GM21447 (cell line): Measurements from ENCODE around the gene SYTL2.
"Not testable (repeated sequence)": the region's sequence is repeated elsewhere in the genome, so short reads cannot be mapped to it uniquely, and the experiment has no call there.

ENCODE experiments used
- ATAC-seq: cut with Tn5 transposase; IDR thresholded peaks from one replicate; pipeline ENCODE4 v1.9.1; 2021; ENCODE audit not compliant: unreplicated experiment

SYTL2 gene, protein sequence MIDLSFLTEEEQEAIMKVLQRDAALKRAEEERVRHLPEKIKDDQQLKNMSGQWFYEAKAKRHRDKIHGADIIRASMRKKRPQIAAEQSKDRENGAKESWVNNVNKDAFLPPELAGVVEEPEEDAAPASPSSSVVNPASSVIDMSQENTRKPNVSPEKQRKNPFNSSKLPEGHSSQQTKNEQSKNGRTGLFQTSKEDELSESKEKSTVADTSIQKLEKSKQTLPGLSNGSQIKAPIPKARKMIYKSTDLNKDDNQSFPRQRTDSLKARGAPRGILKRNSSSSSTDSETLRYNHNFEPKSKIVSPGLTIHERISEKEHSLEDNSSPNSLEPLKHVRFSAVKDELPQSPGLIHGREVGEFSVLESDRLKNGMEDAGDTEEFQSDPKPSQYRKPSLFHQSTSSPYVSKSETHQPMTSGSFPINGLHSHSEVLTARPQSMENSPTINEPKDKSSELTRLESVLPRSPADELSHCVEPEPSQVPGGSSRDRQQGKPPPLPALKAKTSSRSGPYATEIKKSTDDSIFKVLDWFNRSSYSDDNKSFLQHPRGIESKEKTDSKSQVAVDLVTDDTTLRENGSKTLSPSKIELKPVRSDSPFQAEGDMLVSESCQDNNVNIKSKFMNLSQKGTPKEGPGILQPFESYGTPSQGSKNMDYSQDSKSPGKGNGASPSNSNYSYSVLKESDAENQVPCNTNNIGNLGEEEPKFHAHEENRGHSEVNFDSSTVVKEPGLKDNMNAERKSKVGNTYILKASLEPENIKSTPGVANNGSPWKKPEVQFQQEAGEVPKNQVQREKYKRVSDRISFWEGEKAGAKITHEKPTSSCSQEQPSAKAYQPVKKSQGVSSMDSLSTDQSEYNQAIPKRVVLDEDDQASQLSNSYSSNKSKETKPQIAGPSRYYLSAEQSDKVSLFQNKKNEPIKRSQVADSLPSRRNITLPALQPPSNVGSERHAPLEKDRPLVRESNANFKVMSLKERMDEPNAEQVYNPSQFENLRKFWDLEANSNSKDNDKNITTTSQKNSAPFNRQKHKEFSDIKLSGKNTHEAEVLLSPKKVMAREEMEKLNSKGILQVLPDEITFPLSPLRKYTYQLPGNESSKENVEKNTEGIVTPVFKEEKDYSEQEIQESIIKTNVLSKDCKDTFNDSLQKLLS (N-terminal part only)

DNA sequence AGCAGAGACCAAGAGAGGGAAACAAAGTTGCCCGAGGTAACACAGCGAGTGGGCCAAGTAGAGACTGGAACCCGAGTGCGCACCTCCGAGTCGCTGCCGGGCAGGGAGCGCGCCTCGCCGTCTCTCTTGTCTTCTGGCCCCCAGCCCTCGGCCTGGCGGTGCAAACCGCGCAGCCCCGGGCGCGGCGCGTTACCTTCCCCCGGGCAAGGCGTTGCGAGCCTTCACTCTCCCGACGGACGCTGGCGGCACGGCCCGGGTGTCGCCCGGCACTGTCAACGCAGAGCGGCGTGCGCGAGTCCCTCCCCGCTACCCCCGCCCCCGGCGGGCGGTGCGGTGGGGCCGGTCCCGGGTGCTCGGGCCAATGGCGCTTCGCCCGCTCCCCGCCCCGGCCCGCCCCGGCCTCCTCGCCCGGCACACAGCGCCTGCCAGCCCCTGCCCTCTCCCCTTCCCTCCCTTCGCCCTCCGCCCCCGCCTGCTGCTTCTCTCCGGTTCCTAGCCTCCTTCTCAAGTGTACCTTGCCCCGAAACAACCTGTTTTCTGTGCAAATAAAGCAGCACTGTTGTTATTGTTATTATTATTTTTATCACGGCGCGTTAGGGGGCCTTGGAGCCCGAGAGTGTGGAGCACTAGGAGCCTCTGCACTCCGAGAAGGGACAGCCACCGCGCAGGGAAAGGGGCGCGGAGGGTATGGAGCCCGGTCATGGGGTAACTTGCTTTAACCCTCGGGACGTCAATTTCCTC, at the start of gene SYTL2:
SYTL2 (minus strand) TSS at position 271 of the 741 bp plus-strand sequence. CDS start 53,416 bp downstream, outside the sequence.
- peak; percentile 60 for ATAC-seq

DNA sequence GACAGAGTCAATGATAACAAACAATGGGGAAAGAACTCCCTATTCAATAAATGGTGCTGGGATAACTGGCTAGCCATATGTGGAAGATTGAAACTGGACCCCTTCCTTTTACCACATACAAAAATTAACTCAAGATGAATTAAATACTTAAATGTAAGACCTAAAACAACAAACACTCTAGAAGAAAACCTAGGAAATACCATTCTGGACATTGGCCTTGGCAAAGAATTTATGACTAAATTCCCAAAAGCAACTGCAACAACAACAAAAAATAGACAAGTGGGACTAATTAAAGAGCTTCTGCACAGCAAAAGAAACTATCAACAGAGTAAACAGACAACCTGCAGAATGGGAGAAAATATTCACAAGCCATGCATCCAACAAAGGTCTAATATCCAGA, 48.6 kb upstream of the SYTL2 start:
- not testable (repeated sequence) for ATAC-seq

DNA sequence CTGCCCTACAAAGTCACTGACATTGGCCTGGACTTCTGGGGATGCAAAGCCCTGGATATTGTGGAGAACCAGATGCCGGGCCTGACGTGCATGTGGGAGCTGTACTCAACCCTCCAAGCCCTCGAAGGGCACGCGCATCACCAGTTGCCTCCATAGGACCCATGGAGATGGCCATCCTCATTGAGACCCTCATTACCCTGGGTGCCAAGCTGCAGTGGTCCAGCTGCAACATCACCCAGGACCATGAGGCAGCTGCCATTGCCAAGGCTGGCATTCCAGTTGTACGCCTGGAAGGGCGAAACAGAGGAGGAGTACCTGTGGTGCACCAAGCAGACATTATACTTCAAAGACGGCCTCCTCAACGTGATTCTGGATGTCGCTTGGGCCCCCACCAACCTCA, 46.2 kb upstream of the SYTL2 start:
- ATAC-seq = no peak

DNA sequence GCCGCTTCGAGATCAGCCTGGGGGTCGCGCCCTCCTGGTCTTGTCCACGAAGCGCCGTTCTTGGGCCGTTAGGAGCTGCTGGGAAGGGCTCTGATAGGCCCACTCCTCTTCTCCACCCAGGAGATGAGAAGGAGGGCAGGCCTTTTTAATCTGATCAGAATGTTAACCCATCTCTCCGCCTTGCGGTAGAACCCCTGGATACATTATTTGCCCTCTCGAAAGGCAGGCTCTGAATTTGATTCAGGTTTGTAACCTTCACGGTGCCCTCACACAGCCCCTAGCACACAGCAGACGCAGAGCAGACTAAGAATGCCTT, 44.4 kb upstream of the SYTL2 start, which contains the start of gene CCDC83:
CCDC83 (plus strand) TSS at position 43 of the 316 bp plus-strand sequence. CDS start 9,741 bp downstream, outside the sequence.
- no peak for ATAC-seq

DNA sequence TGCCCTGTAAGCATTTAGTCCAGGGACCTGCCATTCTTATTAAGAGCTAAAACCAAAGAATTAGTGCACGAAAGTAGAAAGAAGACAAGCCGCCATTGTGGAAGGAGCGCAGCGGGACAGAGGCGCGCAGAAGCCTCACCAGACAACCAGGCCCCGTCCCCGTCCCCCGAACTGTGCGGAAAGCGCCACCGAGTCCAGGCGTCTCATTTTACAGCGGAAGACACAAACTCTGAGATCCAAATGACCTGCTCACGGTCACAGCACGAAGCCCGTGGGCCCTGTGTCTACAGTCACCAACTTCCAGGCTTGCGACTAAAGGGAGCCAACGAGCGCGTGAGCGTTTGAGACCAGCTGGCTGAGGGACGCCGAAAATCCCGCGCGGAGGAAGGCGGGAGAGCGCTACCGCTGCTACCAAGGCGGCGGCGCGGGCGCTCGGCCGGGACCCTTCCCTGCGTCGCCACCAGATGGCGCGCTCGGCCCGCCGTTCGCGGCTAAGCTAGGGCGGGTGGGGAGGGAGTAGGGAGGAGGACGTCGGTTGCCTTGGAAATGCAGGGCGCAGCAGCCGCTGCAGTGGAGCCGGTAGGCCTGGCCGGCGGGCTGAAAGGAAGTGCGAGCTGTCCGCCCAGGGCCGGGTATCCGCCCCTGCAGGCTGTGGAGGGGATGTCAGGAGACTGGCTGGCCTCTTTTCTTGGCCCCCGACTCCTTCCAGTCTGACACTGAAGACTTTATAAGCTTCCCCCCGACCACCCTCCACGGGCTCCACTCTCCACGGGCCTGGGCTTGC, 43.8 kb upstream of the SYTL2 start:
- peak; percentile 99 for ATAC-seq

DNA sequence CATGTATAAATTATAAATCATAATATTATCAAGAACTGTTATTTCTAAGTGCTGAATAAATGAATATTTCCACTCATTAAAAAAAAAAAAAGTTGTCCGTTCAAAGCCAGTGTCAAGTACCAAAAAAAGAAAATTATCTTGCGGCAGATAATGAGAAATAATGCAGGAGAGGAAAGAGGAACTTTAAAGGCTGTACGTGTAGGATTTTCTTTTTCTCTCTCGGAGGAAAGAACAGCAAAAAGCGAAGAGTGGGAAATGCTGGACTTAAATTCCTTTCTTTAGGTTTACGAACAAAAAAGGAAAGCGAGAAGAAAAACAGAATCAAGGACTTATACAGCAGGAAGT, 43.2 kb upstream of the SYTL2 start:
- no peak for ATAC-seq

DNA sequence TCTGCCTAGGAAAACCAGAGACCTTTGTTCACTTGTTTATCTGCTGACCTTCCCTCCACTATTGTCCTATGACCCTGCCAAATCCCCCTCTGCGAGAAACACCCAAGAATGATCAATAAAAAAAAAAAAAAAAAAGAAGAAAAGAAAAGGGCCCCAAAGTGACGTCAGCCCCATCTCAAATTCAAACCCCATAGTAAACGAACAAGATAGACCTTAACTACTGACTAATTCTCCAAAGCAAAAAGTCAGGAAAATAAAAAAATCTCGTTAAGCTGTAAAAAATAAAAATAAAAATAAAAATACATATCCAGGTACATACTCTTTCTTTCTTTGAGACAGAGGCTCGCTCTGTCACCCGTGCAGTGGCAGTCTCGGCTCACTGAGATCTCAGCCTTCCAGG, 42.6 kb upstream of the SYTL2 start:
- not testable (repeated sequence) for ATAC-seq

DNA sequence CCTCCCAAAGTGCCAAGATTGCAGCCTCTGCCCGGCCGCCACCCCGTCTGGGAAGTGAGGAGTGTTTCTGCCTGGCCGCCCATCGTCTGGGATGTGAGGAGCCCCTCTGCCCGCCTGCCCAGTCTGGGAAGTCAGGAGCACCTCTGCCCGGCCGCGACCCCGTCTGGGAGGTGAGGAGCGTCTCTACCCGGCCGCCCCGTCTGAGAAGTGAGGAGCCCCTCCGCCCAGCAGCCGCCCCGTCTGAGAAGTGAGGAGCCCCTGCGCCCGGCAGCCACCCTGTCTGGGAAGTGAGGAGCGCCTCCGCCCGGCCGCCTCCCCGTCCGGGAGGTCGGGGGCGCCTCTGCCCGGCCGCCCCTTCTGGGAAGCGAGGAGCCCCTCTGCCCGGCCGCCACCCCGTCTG, 41.8 kb upstream of the SYTL2 start:
- ATAC-seq = not testable (repeated sequence)

DNA sequence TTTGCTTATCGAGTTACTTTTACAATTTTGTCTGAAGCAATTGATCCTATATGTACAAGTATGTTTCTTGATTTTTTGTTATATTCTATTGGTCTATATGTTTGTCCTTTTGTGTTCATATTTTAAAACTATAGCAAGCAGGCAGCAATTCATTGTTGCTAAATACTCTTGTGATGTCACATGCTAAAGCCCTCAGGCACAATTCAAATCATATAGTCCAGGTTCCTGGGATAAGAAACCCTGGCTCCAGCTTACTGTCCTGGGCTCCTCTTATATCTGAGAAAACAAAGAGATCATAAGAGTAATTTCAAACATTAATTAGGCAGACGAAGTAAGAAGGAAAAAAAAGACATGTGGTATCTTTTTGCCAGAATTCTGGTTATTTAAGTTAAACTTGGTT, 37.6 kb upstream of the SYTL2 start:
- ATAC-seq = no peak

DNA sequence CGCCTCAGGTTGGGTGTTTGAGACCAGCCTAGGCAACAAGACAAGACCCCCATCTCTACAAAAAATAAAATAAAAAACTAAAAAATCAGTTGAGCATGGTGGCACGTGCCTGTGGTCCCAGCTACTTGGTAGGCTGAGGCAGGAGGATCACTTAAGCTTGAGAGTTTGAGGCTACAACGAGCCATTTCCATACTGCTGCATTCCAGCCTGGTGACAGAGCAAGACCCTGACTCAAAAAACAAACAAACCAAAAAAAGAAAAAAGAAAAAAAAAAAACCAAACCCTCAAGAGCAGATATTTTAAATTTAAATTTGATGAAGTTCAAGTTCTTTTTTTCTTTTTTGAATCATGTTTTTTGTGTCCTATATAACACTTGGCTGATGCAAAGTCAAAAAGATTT, 37.1 kb upstream of the SYTL2 start:
- no peak for ATAC-seq

DNA sequence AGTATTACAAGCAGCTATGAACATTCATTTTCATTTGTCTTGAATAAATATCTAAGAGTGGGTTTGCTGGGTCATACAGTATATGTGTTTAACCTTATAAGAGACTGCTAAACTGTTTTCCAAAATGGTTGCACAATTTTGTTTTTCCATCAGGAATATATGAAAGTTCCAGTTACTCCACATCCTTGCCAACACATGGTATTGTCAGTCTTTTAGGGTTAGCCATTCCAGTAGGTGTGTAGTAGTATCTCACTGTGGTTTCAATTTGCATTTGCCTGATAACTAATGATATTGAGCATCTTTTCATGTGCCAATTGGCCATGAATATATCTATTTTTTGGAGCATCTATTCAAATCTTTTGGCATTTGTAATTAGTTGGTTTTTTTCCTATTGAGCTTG, 36.5 kb upstream of the SYTL2 start:
- ATAC-seq = no peak

DNA sequence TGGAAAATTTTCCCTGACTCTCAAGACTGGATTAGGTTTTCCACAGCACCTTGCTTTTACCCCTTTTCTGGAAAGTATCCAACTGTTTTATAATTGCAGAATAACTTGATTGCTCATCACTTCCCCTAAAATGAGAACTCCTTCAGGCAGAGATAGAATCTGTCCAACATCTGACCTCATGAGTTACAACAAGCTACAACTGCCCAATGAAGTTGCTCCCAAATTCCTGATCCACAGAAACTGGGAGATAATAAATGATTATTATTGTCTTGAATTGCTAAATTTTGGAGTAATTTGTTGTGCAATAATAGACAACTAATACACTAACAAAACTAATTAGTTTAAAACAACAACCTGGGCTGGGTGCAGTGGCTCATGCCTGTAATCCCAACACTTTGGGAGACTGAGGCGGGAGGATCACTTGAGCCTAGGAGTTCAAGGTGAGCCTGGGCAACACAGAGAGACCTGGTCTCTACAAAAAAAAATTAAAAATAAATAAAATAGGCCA, 34.2 kb upstream of the SYTL2 start:
- ATAC-seq = no peak

DNA sequence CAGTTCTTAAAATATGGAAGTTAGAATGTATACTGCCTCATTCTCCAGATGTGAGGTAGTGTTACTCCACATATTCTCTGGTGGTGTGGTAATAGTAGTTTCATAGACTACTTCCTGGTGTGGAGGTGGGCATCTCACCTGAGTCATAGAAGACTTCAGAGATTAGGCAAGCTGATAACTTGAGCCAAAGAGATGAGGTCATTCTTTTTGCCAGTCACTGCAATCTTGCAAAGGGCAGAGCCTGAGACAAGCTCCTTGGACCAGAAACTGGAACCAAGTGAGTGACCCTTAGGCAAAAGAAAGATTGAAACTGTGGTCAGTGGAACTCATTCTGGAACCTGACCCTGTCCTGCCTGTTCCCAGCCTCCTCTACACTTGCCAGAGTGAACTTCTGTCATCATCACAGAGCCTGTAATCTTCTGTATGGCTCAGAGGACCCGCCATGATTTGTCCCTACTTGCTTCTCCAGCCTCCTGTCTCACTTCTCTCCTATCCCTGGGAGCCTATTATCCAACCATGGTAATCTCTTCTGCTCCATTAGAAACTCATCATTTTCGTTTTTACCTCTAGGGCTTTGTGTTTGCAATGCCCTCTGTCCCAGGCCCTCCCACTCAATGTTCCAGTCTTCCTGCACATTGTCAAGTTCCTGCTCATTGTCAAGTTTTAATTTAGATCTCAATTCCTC, 33.6 kb upstream of the SYTL2 start:
- no peak for ATAC-seq

DNA sequence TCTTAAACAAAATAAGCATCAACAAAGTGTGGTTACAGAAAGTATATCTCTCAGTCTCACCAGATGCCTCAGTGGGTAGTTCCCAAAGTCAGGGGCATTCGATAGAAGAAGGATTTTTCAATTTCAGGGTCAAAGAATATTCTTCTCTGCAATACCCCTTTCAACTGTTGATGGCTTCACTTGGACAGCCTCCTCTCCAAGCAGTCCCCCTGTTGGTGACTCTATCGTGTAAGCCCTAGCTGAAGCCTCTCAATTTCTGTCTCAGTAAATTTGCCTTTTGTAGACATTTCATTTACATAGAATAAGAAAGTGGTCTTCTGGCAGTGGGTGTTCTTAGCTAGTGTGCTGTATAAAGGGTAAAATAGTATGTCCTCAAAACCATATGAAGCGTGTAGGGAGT, 33.0 kb upstream of the SYTL2 start:
- no peak for ATAC-seq

DNA sequence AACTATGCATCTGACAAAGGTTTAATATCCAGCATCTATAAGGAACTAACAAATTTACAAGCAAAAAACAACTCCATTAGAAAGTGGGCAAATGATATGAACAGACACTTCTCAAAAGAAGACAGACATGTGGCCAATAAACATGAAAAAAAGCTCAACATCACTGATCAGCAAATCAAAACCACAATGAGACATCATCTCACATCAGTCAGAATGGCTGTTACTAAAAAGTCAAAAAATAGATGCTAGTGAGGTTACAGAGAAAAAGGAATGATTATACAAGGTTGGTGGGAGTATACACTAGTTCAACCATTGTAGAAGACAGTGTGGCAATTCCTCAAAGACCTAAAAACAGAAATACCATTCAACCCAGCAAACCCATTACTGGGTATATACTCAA, 30.0 kb upstream of the SYTL2 start:
- ATAC-seq = not testable (repeated sequence)

DNA sequence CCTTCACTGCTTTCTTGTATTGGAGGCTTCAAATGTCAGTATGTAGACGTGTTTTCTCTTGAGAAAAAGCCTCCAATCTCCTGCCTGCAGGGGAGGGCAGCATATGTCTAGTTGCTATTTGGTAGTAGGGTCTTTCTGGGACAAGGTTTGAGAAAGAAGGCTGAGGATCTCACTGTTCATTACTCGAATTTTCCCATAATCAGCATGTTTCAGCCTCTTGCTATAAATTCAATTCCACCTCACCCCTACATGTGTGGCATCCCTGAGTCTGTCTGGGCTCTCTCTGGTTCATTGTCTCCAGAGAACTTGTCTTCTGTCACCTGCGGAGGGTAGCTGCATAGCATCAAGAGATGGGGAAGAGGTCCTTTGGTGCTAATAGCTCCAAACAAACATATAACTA, 24.8 kb upstream of the SYTL2 start:
- no peak for ATAC-seq

DNA sequence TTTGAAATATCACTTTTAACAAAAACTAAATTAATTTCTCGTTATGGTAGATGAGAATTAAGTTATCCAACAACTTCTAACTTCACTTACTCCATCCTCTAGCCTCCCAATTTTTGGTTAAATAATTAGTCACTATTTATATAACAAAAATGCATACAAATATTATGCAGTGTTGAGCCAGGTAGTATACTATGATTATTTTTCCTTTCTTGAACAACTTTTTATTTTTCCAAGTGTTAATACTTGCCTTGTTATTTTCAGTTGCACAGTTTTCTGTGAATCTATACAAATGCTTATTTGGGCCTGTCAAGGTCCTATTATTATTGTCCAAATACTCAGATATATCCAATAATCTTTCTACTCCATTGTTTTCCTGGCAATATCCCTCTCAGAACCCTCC, 24.3 kb upstream of the SYTL2 start:
- ATAC-seq = no peak

DNA sequence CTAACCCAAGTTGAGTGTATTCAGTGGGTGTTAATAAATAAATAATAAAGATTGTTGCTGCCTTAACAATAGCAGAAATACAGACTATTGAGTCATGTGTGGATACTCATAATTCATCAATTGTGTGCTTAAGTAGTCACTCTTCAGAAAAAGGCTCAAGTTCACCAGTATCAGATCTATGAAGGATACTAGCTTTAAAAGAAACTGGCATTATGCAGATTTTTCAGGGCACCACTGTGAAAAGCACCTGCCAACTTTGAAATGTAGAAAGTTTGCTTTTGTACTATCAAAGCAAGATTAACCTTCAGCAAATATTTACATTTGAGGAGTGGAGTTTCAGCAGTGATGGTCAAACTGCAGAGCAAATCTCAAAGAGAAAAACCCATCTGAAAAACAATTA, 20.1 kb upstream of the SYTL2 start:
- no peak for ATAC-seq

DNA sequence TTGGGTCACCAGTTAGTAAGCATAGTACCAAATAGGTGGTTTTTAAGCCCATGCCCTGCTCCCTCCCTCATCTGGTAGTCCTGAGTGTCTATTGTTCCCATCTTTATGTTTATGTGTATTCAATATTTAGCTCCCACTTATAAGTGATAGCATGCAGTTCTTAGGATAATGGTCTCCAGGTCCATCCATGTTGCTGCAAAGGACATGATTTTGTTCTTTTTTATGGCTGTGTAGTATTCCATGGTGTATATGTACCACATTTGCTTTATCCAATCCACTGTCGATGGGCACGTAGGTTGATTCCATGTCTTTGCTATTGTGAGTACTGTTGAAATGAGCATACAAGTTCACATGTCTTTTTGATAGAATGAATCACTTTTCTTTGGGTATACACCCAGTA, 18.2 kb upstream of the SYTL2 start:
- ATAC-seq = no peak

DNA sequence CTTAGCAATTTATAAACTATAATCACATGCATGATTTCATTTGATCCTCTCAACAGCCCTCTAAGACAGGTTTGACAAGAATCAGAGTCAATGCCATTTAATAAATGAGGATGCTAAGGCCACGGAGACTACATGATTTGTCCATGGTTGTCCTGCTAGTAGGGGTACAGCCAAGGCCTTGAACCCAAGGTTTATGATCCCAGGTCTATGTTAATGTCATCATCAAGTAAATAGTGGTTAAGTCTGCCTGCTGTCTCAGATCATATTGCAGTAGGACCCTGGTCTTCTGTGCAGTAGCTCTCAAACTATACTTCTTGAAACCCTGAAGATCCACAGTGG, 17.7 kb upstream of the SYTL2 start:
- ATAC-seq = no peak
